GM13976 (cell line): ENCODE results near the gene AAGAB.

ENCODE experiments used
- DNase-seq: peaks from one replicate; pipeline ENCODE4 v3.0.0; 2012; ENCODE audit warnings: low spot score
- in situ Hi-C: fragments of 300-500 bp; cut with MboI; formaldehyde crosslinking; loops from one replicate; pipeline ENCODE4 v1.12.0; 2022; ENCODE audit warnings: low sequenced_read_pairs, mixed read lengths, inconsistent platforms; ENCODE audit not compliant: unreplicated experiment
- TF ChIP-seq, protein P1 (sequence below): IDR thresholded peaks from 2 replicates; pipeline ENCODE4 v1.5.1; 2012; ENCODE audit warnings: borderline replicate concordance, mild to moderate bottlenecking; ENCODE audit not compliant: insufficient read depth; ENCODE audit errors: extremely low read depth, missing control alignments, control extremely low read depth

Gene AAGAB

DNA sequence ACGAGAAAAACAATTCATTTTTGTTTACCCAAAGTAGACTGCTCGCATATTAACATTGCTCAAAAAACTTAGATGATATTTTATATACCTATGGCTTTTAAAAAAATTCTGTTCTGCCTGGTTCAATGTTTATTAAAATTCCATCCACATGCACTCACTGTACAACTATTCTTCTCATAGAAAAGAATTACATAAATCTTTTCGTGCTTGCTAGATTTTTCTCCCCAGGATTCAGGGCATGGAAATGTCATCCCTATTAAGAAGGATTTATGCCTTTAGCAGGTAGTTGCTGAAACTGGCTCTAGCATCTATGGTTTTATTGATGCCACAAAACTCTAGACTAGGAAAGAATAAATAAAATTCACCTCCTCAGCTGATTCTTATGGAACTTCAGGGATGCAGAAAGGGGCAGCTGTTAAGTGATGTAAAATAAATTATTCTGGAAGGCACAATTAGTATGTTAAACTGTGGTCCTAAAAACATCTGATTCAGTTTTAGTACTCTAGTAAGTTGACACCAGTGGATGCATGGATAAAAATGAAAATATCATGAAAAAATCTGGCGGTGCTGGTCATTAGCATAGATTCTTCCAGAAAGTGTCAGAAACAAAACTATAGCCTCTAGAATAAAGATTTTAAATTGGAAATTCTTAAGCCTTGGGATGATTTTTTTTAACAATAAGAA is 41.6 kb downstream of the AAGAB start:
- in situ Hi-C loops: no loop called here
- no peak for DNase-seq

DNA sequence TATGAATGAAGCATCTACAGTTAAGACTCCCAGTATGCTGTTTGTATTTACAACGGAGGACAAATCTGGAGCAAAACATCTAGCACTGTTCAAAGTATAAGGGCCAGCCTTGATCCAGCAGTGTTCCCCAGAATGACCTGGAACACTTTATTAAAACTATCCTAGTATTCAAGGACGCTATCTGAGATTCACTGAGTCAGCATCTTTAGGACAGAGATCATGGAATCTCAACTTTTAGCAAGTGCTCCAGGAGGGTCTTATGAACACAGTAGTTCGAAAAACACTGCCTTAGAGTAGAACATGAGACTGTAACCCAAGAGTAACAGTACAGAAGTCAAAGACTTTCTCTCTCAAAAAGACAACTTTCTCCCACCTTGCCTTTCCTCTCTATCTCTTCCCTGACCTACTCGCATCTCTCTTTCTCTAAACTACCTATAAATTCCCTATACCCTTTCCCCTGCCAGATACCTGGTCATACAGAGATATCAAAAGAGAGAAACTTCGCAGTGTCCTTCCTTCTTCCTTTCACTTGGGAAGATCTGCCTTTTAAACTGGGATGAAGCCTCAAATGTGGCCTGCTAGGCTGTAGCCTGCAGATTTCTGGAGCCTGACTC is 43.8 kb downstream of the AAGAB start:
- in situ Hi-C loops: no loop called here
- TF ChIP-seq, protein P1, sequence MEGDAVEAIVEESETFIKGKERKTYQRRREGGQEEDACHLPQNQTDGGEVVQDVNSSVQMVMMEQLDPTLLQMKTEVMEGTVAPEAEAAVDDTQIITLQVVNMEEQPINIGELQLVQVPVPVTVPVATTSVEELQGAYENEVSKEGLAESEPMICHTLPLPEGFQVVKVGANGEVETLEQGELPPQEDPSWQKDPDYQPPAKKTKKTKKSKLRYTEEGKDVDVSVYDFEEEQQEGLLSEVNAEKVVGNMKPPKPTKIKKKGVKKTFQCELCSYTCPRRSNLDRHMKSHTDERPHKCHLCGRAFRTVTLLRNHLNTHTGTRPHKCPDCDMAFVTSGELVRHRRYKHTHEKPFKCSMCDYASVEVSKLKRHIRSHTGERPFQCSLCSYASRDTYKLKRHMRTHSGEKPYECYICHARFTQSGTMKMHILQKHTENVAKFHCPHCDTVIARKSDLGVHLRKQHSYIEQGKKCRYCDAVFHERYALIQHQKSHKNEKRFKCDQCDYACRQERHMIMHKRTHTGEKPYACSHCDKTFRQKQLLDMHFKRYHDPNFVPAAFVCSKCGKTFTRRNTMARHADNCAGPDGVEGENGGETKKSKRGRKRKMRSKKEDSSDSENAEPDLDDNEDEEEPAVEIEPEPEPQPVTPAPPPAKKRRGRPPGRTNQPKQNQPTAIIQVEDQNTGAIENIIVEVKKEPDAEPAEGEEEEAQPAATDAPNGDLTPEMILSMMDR: no peak
- no peak for DNase-seq

More for the DNA sequence above, 41.6 kb downstream of the AAGAB start:
- TF ChIP-seq, protein P1: no peak

DNA sequence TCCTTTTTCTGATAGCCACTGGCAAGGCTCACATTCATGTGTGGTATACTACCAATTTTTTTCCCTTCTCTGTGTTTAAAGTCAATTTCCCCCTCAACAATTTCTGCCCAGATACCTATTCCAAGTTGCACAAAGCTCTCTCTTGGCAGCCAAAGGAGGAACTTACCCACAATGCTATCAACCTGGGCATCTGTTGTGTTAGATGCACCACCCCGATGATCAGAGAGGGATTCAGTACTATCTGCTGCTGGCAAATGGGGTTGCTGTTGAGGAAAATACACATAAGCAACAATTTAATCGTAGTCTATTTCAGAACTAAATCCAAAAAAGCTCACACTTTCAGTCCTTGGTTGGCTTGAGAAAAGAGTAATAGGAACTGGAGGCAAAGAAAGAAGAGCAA is 46.1 kb downstream of the AAGAB start:
- in situ Hi-C loops: no loop called here
- DNase-seq: no peak
- TF ChIP-seq, protein P1: no peak

DNA sequence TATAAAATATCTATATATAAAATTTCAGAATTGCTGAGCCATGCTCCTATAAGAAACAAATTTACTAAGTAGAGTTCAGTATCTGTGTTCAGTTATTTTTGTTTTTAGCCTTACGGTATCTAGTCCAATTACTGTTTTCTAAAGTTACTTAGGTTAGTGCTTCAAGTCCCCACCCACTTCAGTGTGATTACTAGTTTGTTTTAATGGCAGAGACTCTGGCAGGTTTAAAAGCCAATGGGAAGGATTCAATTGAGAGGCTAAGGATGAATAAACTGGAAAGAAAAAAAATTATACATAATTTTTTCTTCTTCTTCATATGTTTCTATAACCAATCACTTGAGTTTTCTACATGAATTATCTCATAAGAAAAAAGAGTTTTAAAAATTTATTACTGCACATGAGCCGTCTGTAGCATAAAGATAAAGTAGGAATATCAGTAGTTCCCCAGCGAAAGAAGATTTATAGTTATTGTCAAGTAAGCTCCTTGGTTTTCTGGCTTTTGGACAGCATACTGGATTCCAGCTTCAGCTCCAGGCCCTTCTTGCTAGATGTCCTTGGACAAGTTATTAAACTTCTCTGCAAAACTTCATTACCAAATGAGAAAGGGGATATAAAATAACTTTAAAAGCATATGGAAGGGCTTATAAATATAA is 46.8 kb downstream of the AAGAB start:
- TF ChIP-seq, protein P1: no peak
- in situ Hi-C loops: no loop called here
- DNase-seq: no peak

DNA sequence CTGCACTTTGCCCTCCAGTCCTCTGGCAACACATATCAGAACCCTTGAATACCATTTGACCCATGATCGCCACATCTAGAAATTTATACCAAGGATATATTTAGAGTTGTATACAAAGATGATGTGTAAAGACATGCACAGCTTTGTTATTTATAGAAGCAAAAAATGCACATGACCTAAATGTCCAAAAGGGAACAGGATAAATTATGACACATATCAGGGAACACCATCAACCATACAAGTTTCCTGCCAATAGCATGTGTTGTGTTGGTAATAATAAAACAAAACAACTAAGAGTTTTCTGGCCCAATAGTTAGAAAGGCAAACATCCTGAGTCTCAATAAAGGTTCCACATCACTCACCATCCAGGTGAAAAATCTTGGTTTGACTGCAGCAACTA is 51.5 kb downstream of the AAGAB start:
- DNase-seq: no peak
- TF ChIP-seq, protein P1: no peak
- in situ Hi-C loops: no loop called here

DNA sequence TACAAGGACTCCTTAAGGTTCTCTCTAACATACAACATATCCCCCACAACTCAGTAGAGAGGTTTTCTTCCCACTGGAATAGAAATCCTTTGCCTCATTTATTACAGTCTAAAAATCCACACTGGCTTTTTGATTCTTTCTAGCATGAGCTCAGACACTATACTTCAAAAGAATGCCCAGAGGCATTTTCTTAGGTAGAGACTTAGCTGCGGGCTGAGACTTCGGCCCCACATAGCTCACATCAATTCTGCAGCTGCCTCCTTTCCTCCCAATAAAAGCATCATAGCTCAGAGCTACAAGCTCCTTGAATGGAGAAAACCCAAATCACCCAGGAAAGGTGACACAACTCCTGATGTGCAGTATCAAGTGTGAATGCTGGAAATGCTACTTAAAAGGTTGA is 52.4 kb downstream of the AAGAB start:
- TF ChIP-seq, protein P1: no peak
- in situ Hi-C loops: no loop called here
- no peak for DNase-seq
